ENCODE data around the gene SETD2.

GRCh38 chr3:47109393-47109792 lies 54.5 kb downstream of the SETD2 start:
- TF ChIP-seq CTCF (IDR thresholded peaks at IDR 0.05; ENCODE audit: poor library complexity) (no peak), EZH2 (IDR thresholded peaks at IDR 0.05; ENCODE audit: borderline replicate concordance) (no peak)
